Spleen (tissue), 7 donors: Measurements from ENCODE around the gene UBQLN1.

Experiments used
- CTCF ChIP-seq, 11 experiments: fragments of 200-600 bp in 7 of 11; fragments of 450-650 bp in 4 of 11; sonication (generic) in 4 of 11; IDR thresholded peaks in 8 of 11; conservative IDR thresholded peaks in 3 of 11; 1 replicate in 7 of 11; 2 replicates in 4 of 11; pipeline versions ENCODE4 v1.4.0 to v1.8.0; 2016 to 2021; ENCODE audit warnings: antibody characterized with exemption in 11 of 11, inconsistent platforms in 4 of 11, mild to moderate bottlenecking in 1 of 11
- POLR2AphosphoS5 ChIP-seq, 3 donors: sonication (generic); formaldehyde crosslinking; IDR thresholded peaks; one replicate each; pipeline ENCODE4 v1.5.1; 2017; ENCODE audit warnings: antibody characterized with exemption in 3 of 3
- donor health status: DM: no; HTN: no; CAD: no; lungs with moderate emphysema.
- donor health status: DM: no; HTN: no; CAD: no.
- donor health status: DM: no; HTN: no; CAD: no.

DNA sequence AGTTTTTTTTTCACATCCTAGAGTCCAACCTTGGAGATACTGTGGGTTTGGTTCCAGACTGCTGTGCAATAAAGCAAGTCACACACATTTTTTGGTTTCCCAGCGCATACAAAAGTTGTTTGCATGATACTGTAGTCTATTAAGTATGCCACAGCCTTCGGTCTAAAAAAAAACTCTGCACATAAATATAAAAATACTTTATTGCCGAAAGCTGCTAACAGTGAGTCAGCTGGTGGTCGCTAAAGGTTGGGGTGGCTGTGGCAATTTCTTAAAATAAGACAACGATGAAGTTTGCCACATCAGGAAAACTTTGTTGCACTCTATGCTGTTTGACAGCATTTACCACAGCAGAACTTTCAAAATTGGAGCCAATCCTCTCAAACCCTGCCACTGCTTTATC, 37.4 kb downstream of the UBQLN1 start:
- TF ChIP-seq POLR2AphosphoS5 (IDR thresholded peaks at IDR 0.05), result no peak
- TF ChIP-seq CTCF (IDR thresholded peaks at IDR 0.05 in 8 of 11, conservative IDR thresholded peaks at IDR 0.05 in 3 of 11), result no peak
